Measurements from ENCODE around the gene HTR4.

GRCh38 chr5:148492351-148492750 lies 162.0 kb downstream of the HTR4 start:
- TF ChIP-seq EZH2 (IDR thresholded peaks at IDR 0.05; ENCODE audit: low read length) (no peak), CTCF (optimal IDR thresholded peaks at IDR 0.05 in 1 of 3, IDR thresholded peaks at IDR 0.05 in 1 of 3, conservative IDR thresholded peaks at IDR 0.05 in 1 of 3; ENCODE audit: extremely low read depth in 1 of 3, insufficient read depth in 2 of 3, low read length in 3 of 3) (no peak)

All from keratinocyte (primary cell).